Uterus (tissue), 2 donors: ENCODE results near the gene PKD1L1.

Experiments used
- CTCF ChIP-seq, 4 experiments: fragments of 200-600 bp in 2 of 4; fragments of 450-650 bp in 2 of 4; sonication (generic) in 2 of 4; IDR thresholded peaks; one replicate each; pipeline ENCODE4 v1.5.1; 2016 to 2019; ENCODE audit warnings: antibody characterized with exemption in 4 of 4, mild to moderate bottlenecking in 2 of 4, moderate library complexity in 1 of 4
- POLR2A ChIP-seq, 2 donors: fragments of 450-650 bp; IDR thresholded peaks; one replicate each; pipeline ENCODE4 v1.6.1; 2016; ENCODE audit warnings: antibody characterized with exemption in 2 of 2, mild to moderate bottlenecking in 1 of 2, moderate library complexity in 1 of 2

- TF ChIP-seq CTCF (IDR thresholded peaks at IDR 0.05) = no peak
- no peak for TF ChIP-seq POLR2A (IDR thresholded peaks at IDR 0.05)
These were observed 140.5 kb downstream of the PKD1L1 start for GRCh38 chr7:47807756-47808155.
